ENCODE measurements around the gene CDH13. TPM values are rescaled to one million over a fixed set of nuclear protein-coding genes. Genes with fewer than 3 reads are reported as not detected.

The CDH13 gene
- total RNA-seq, 1 donor from 2014 or later = 2.3 TPM

DNA sequence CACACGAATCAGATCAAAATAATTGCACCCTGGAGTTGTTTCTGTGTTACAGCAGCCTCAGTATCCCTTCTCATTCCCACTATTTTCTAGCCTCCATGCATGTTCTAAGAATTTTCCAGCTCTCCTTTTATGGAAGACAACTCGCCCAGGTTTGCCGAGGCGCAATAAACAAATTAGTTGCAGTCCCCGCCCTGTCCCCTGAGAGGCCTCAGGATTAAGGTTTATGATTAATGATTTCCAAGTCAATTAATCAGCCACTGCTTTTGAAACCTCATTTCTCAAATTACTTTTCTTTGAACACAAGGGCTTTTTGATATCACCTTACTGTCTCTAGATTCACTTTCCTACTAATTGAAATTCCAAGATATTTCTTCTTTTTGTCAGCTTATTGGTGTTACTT is 1042.7 kb downstream of the CDH13 start:
- H3K27ac Mint-ChIP-seq (ENCODE audit: unreplicated experiment) = no peak overlapping the region
- H3K27me3 Mint-ChIP-seq (ENCODE audit: unreplicated experiment) = peaks cover 3% of the 10 kb centered on the region
- peaks cover 7% of the 10 kb centered on the region for H3K9me3 Mint-ChIP-seq (ENCODE audit: unreplicated experiment)
- peaks cover 4% of the 10 kb centered on the region for H3K36me3 Mint-ChIP-seq (ENCODE audit: low read depth, unreplicated experiment)
- no peak for TF ChIP-seq CTCF (IDR thresholded peaks at IDR 0.05; ENCODE audit: unreplicated experiment)
- no peak overlapping the region for H3K4me3 Mint-ChIP-seq (ENCODE audit: unreplicated experiment)
- no peaks in the 10 kb centered on the region for H3K4me1 Mint-ChIP-seq (ENCODE audit: unreplicated experiment)
- no peak for DNase-seq (ENCODE audit: low spot score)

DNA sequence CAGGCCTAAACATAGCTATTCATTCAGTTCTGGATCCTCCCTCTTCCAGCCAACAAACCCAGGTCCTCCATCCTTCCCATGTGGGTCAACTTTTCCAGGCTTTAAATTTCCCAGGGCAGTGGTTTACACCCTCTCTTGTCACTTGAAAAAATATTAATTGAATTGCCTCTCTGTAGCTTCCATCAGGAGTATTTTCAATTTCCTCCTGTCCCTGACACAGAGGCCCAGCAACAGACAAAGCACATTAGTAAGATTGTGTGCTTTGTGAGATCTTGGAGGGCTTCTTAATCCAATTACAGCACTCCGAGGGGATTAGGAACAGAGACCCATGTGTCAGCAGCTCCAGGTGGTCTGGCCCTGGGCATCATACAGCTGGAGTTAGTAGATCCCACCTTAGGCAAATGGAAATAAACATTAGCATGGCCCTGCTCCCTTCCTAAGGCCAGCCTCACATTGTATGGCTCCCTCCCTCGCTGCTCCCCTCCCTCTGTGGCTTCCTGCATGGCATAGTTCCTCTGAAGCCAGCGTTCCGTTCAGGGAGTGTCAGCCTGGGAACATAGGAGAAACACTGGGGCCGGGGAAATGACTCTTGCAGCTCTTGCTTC is 1048.3 kb downstream of the CDH13 start:
- H3K4me1 Mint-ChIP-seq (ENCODE audit: unreplicated experiment) = peaks cover 3% of the 10 kb centered on the region
- DNase-seq (ENCODE audit: low spot score) = peak; percentile 49
- TF ChIP-seq CTCF (IDR thresholded peaks at IDR 0.05; ENCODE audit: unreplicated experiment) = no peak
- no peak overlapping the region for H3K27ac Mint-ChIP-seq (ENCODE audit: unreplicated experiment)
- no peak overlapping the region for H3K4me3 Mint-ChIP-seq (ENCODE audit: unreplicated experiment)
- H3K36me3 Mint-ChIP-seq (ENCODE audit: low read depth, unreplicated experiment) = no peaks in the 10 kb centered on the region
- H3K27me3 Mint-ChIP-seq (ENCODE audit: unreplicated experiment) = peaks cover 3% of the 10 kb centered on the region
- no peaks in the 10 kb centered on the region for H3K9me3 Mint-ChIP-seq (ENCODE audit: unreplicated experiment)

- Mint-ChIP-seq H3K27me3 (ENCODE audit: unreplicated experiment) (peaks cover 3% of the 10 kb centered on the region), H3K4me3 (ENCODE audit: unreplicated experiment) (no peak overlapping the region), H3K9me3 (ENCODE audit: unreplicated experiment) (no peaks in the 10 kb centered on the region), H3K36me3 (ENCODE audit: low read depth, unreplicated experiment) (no peaks in the 10 kb centered on the region), H3K27ac (ENCODE audit: unreplicated experiment) (no peak overlapping the region), H3K4me1 (ENCODE audit: unreplicated experiment) (peaks cover 3% of the 10 kb centered on the region)
- no peak for TF ChIP-seq CTCF (IDR thresholded peaks at IDR 0.05; ENCODE audit: unreplicated experiment)
- no peak for DNase-seq (ENCODE audit: low spot score)
Observed at GRCh38 chr16:83676086-83676485, 1049.3 kb downstream of the CDH13 start.

GRCh38 chr16:83680980-83681379 is 1054.2 kb downstream of the CDH13 start:
- Mint-ChIP-seq H3K4me3 (ENCODE audit: unreplicated experiment) (no peak overlapping the region), H3K27me3 (ENCODE audit: unreplicated experiment) (peaks cover 3% of the 10 kb centered on the region), H3K9me3 (ENCODE audit: unreplicated experiment) (no peaks in the 10 kb centered on the region), H3K4me1 (ENCODE audit: unreplicated experiment) (peaks cover 16% of the 10 kb centered on the region), H3K36me3 (ENCODE audit: low read depth, unreplicated experiment) (no peaks in the 10 kb centered on the region), H3K27ac (ENCODE audit: unreplicated experiment) (no peak overlapping the region)
- no peak for TF ChIP-seq CTCF (IDR thresholded peaks at IDR 0.05; ENCODE audit: unreplicated experiment)
- DNase-seq (ENCODE audit: low spot score) = no peak

DNA sequence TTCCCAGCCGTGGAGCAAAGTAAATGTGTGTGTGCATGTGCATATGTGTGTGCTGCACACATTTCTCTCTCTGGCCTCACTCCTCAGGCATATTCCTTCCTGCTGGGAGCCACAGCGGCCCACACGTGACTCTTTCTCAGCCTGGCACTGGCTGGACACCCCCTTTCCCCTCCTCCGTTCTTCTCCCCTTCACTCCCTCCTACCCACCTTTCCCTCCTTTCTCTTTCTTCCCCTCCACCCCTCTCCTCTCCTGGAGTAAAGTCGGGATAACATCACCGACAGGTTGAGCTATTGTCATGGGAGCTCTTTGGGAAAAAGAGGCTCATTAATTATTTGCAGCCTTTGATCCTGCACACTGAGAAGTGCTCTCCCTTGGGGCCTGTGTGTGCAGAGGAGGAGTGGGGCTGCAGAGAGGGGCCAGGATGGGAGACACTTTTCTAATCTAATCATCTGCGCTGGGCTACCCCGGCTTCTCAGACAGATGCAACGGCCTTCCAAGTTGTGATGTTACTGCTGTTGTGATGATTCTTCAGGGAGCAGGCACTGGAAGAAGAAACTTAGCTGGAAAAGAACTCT is 1054.7 kb downstream of the CDH13 start:
- Mint-ChIP-seq H3K36me3 (ENCODE audit: low read depth, unreplicated experiment) (no peaks in the 10 kb centered on the region), H3K27ac (ENCODE audit: unreplicated experiment) (no peak overlapping the region), H3K27me3 (ENCODE audit: unreplicated experiment) (peaks cover 3% of the 10 kb centered on the region), H3K9me3 (ENCODE audit: unreplicated experiment) (no peaks in the 10 kb centered on the region), H3K4me3 (ENCODE audit: unreplicated experiment) (no peak overlapping the region), H3K4me1 (ENCODE audit: unreplicated experiment) (peaks cover 16% of the 10 kb centered on the region)
- no peak for TF ChIP-seq CTCF (IDR thresholded peaks at IDR 0.05; ENCODE audit: unreplicated experiment)
- no peak for DNase-seq (ENCODE audit: low spot score)

All from endothelial cell (in vitro differentiated cells).